Measurements from ENCODE around the gene EHD3. TPM values are rescaled to one million over a fixed set of nuclear protein-coding genes. Genes with fewer than 3 reads are reported as not detected.

The EHD3 gene
- polyA plus RNA-seq, 3 donors, result 22.0 to 37.8 (median 32.1) TPM

GRCh38 chr2:31228717-31229116, 5.2 kb upstream of the EHD3 start:
- no peak for DNase-seq (ENCODE audit: extremely low read depth in 1 of 11, low read depth in 9 of 11, low spot score in 4 of 11)

DNA sequence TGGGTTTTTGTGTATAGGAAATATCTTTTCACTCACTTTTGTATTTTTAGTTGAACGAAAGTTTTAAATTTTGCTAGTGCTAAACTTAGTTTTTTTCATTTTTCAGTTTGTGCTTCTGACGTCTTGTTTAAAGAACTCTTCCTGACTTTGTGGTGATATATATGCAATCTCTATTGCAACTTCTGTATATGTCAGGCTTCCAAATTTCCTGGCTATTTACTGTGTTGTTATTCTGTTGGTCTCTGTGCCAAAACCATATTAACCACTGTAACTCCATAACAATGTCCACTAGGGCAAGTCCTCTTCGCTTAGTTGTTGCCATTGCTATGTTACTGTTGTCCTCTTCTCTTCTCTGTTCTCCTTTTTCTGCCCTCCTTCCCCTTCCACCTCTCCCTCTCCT, 3.2 kb upstream of the EHD3 start:
- DNase-seq (ENCODE audit: extremely low read depth in 1 of 11, low read depth in 9 of 11, low spot score in 4 of 11), result no peak

- DNase-seq (ENCODE audit: extremely low read depth in 1 of 11, low read depth in 9 of 11, low spot score in 4 of 11), result no peak
Measured at GRCh38 chr2:31231571-31232302, 2.2 kb upstream of the EHD3 start.

GRCh38 chr2:31232586-31232985, 1.4 kb upstream of the EHD3 start:
- DNase-seq (ENCODE audit: extremely low read depth in 1 of 11, low read depth in 9 of 11, low spot score in 4 of 11), result no peak

- no peak for DNase-seq (ENCODE audit: extremely low read depth in 1 of 11, low read depth in 9 of 11, low spot score in 4 of 11)
Measured at GRCh38 chr2:31233231-31233630, 721 bp upstream of the EHD3 start.

DNA sequence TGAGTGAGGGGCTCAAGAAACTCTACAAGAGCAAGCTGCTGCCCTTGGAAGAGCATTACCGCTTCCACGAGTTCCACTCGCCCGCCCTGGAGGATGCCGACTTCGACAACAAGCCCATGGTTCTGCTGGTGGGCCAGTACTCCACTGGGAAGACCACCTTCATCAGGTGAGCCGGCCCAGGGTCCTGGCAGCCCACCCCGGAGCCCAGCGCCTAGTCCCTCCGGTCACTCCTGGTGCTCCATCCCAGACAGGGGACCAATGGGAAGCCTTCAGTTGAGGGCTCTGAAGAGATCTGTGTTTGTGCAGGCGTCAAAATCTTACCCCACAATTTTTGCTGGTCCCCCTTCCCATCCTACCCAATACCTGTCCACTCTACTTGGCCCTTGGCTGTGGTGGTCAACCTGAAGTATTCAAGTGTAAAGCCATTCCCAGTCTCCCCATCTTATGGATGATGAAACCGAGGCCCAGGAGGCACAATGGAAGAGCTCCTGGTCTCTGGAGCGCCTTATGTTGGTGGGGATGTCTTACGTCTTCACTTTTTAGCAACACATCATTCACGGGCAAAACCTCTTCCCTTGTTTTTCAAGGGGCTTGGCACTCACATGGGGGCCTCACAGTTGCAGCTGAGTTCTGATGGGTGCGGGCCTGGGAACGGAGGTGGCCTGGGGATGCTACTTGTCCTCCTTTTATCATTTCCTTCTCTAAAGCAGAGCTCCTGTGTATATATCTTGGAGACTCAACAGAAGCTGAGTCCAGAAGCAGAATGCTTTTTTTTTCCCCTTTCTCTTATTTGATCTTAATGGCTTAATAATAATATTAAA, 941 bp downstream of the EHD3 start:
- no peak for DNase-seq (ENCODE audit: extremely low read depth in 1 of 11, low read depth in 9 of 11, low spot score in 4 of 11)

DNA sequence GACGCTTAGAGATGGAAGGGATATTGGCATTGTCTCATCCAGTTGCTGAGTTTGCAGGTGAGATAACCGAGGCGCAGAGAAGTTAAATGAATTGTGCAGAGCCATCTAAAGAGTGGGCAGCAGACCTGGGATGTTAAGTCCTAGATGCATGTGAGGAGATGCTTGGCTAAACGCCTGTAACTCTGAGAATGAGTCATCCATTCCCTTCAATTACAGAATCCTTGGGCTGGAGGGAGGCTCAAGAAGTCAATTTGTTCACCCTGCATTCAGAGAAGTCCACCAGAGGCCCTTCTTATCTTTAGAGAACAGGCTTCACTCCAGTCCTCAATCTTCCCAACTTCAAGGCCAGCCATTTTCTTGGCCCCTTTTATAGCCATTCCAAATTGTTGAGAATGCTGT, 1.6 kb downstream of the EHD3 start:
- no peak for DNase-seq (ENCODE audit: extremely low read depth in 1 of 11, low read depth in 9 of 11, low spot score in 4 of 11)

DNA sequence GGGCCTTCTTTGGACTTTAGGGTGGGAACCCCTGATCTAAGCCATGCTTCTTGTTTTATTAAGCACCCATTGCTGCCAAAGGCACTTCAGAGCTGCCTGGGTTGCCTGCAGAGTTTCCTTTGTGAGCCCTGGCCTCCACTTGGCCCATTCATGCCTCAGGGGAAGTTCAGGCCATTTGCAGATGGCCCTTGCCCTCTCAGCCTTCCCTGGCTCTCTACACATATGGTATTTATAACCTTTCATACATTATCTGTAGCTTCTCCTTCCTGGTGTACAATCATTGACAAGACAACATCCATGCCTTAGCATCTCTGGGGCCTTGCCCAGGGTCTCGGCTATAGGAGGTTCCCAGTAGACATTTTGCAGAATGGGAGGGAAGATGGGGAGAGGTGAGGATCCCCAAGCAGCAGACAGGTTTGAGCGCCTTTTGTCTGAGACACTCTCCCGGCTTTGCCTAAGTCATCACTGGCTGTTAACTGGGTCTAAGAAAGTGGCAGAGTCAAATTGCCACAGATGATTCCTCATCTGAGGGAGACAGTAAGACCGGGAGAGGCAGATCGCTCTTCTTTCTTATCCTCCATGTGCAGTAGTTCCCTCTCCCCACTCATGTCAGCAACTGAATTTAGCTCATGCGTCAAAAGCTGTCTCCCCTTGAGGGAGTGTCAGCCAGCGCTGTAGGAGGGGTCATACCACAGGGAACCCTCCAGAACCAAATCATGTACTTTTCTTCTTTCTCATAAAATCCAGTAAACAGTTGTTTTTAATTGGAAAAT, 2.7 kb downstream of the EHD3 start:
- DNase-seq (ENCODE audit: extremely low read depth in 1 of 11, low read depth in 9 of 11, low spot score in 4 of 11), result no peak

DNA sequence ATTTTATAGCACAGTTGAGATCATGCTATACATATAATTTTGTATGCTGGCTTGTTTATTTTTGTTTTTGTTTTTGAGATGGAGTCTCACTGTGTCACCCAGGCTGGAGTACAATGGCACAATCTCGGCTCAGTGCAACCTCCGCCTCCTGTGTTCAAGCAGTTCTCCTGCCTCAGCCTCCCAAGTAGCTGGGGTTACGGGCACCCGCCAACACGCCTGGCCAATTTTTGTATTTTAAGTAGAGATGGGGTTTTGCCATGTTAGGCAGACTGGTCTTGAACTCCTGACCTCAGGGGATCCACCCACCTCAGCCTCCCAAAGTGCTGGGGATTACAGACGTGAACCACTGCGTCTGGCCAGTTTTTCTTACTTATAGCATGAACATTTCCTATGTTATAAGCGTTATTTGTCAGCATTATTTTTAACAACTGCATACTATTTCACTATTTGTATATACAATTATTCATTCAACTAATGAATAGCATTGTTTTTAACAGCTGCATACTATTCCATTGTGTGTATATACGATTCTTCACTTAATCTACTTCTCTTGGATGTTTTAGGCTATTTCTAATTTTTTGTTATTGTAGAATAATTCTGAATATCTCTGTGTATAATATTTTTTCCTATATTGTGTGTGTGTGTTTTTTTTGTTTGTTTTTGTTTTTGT, 3.5 kb downstream of the EHD3 start:
- DNase-seq (ENCODE audit: extremely low read depth in 1 of 11, low read depth in 9 of 11, low spot score in 4 of 11), result no peak

GRCh38 chr2:31238126-31238905, 4.4 kb downstream of the EHD3 start:
- no peak for DNase-seq (ENCODE audit: extremely low read depth in 1 of 11, low read depth in 9 of 11, low spot score in 4 of 11)

DNA sequence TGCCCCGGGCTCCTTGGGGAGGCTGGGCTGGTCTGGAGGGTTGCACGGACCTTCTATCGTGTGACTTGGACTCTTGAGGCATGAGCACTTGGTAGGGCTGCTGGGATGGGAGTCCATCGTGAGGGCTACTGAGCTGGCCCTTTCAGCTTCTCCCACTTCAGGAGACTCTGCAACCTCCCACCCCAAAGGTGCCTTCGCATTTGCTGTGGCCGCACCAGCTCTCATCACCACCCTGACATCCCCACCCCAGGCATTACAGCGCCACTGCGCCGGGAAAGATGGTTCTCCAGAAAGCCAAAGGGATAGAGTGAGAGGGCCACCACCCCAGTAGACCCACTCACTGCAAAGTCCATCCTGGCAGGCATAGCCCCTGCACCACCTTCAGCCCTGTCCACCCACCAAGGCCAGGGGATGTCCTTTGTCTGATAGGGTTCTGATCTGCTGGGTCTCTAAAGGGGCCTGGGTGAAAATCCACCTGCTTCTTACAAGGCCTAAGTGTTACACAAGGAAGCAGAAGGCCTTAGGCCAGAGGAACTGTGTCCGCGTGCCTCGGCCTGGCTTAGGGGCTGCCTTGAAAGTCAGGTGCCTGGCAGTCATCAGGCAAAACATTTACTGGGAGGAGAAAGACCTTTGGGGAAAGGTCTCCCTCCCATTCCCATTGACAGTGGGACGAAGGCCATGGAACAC, 5.1 kb downstream of the EHD3 start:
- DNase-seq (ENCODE audit: extremely low read depth in 1 of 11, low read depth in 9 of 11, low spot score in 4 of 11), result no peak

DNA sequence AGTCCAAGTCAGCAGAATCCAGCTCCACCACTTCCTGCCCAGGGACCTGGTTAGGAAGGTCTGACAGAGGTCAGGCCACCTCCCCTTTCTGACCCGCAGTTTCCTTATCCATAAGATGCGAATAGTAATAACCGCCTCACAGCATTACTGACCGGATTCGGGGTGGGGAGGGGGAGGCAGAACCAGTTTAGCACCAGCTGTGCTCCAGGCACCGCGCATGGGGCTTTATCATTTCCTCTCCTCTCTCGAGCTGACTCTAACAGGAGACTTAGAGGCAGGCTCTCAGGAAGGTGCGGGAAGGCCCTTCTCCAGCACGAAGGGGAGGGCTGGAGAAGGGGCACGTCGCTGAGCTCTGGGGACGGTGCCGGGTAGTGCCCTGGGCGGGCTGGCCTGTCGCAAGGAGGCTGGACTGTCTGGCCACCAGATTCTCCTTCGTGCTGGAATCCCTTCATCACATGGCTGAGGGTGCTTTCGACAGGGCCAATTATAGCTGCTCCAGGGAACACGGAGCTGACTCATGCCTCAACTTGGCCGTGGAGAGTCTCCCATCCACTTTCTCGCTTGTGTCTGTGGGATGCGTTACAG, 5.7 kb downstream of the EHD3 start:
- DNase-seq (ENCODE audit: extremely low read depth in 1 of 11, low read depth in 9 of 11, low spot score in 4 of 11), result no peak

- DNase-seq (ENCODE audit: extremely low read depth in 1 of 11, low read depth in 9 of 11, low spot score in 4 of 11), result no peak
Measured at GRCh38 chr2:31240381-31241365, 6.7 kb downstream of the EHD3 start.

DNA sequence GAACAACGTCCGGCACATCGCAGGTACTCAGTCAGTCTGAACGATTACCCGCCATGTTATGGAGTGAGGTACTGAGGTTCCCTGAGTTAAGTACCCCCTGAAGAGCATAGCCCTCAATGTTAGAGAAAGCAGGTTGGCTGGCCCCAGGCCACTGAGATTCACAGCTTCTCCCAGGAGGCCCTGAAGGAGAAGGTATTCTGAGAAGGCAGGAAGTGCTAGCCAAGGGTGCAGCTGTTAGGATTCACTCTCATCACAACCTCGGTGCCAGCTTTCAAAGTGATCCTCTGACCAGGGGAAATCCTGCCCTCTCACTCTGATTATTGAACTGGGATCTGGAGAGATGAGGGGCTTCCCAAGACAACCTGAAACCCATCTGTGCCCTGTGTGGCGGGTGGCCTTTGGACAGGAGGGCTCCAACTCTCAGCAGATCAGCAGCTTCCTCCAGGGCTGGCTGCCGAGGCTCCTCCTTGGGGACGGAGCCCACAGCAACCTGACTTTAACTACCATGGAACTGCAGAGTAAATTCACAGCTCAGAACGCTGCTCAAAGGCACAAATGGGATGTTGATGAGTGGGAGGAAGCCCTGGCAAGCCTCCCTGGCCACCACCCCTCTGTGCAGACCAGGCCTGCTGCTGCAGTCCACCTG, 7.8 kb downstream of the EHD3 start:
- DNase-seq (ENCODE audit: extremely low read depth in 1 of 11, low read depth in 9 of 11, low spot score in 4 of 11), result no peak

GRCh38 chr2:31243053-31243452, 9.1 kb downstream of the EHD3 start:
- DNase-seq (ENCODE audit: extremely low read depth in 1 of 11, low read depth in 9 of 11, low spot score in 4 of 11), result no peak

- DNase-seq (ENCODE audit: extremely low read depth in 1 of 11, low read depth in 9 of 11, low spot score in 4 of 11), result no peak
Measured at GRCh38 chr2:31244101-31244500, 10.1 kb downstream of the EHD3 start.
